OCI-LY3 (cell line): ENCODE results near the gene SENP3.

Source experiments
- H2AFZ ChIP-seq: fragments of 200-600, 300-600 bp; shearing (Covaris generic); 2 replicates; pipeline ENCODE4 v1.6.0; 2014; ENCODE audit warnings: antibody characterized with exemption, low read depth, low read length
- H3K27ac ChIP-seq: fragments of 200-600, 300-600 bp; sonication (generic); 2 replicates; pipeline ENCODE4 v1.5.1; 2014; ENCODE audit warnings: mild to moderate bottlenecking, low read length, moderate library complexity, mixed read lengths
- H3K27me3 ChIP-seq: fragments of 200-600, 300-600 bp; sonication (generic); 2 replicates; pipeline ENCODE4 v1.6.1; 2014; ENCODE audit warnings: low read depth, low read length, mixed read lengths
- H3K36me3 ChIP-seq: fragments of 200-600, 300-600 bp; sonication (generic); replicated peaks from 2 replicates; pipeline ENCODE3; 2014; ENCODE audit warnings: low read depth, low read length, mixed read lengths
- H3K4me1 ChIP-seq: fragments of 300-600, 200-600 bp; sonication (generic); 2 replicates; pipeline ENCODE4 v1.6.1; 2014; ENCODE audit warnings: low read length, mixed read lengths
- H3K4me2 ChIP-seq: fragments of 200-600, 300-600 bp; sonication (generic); 2 replicates; pipeline ENCODE4 v1.6.1; 2014; ENCODE audit warnings: low read length, mixed read lengths
- H3K4me3 ChIP-seq: fragments of 300-600, 200-600 bp; sonication (generic); 2 replicates; pipeline ENCODE4 v1.5.1; 2014; ENCODE audit warnings: antibody characterized with exemption, mild to moderate bottlenecking, low read length, moderate library complexity
- H3K79me2 ChIP-seq: fragments of 300-600, 200-600 bp; shearing (Covaris generic); 2 replicates; pipeline ENCODE4 v1.6.1; 2014; ENCODE audit warnings: mild to moderate bottlenecking, low read length, mixed read lengths
- H3K9ac ChIP-seq: fragments of 300-600, 200-600 bp; shearing (Covaris generic); 2 replicates; pipeline ENCODE4 v1.6.0; 2014; ENCODE audit warnings: mild to moderate bottlenecking, low read length, moderate library complexity
- H3K9me3 ChIP-seq: fragments of 200-600, 300-600 bp; shearing (Covaris generic); 2 replicates; pipeline ENCODE4 v1.6.1; 2014; ENCODE audit warnings: low read length, mixed read lengths; ENCODE audit not compliant: insufficient read depth
- H4K20me1 ChIP-seq: fragments of 200-600, 300-600 bp; sonication (generic); 2 replicates; pipeline ENCODE4 v1.6.1; 2016; ENCODE audit warnings: low read length, mixed read lengths; ENCODE audit not compliant: insufficient read depth
- EZH2phosphoT487 ChIP-seq: fragments of 200-600 bp; shearing (Covaris generic); IDR thresholded peaks from 2 replicates; pipeline ENCODE4 v1.6.1; 2018; ENCODE audit warnings: antibody characterized with exemption, mixed run types, low read depth
- TF ChIP-seq, protein P1 (sequence below): fragments of 200-600, 300-600 bp; sonication (generic); IDR thresholded peaks from 2 replicates; pipeline ENCODE4 v1.5.1; 2014; ENCODE audit warnings: antibody characterized with exemption, low read length, low read depth

Gene SENP3

DNA sequence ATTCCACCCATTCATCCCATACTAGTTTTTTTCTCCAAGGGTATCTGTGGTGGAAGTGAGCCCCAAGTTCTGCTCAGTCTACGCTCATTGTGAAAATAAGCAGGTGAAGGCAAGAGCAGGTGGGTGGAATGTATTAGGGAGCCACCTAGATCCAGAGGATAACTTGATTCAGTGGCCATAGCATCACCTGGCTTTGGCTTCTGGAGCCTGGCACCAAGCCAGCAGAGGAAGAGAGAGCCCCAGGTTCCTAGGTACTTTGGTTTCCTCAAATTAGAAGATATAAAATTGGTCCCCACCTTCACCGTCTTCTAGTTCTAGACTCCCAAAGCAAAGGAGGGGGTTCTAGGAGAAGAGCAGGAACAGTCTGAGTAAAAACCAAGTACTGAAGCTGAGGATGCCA, 48.9 kb downstream of the SENP3 start:
- H3K27me3 ChIP-seq: no peaks in the 10 kb centered on the region
- H3K36me3 ChIP-seq: peaks cover 6% of the 10 kb centered on the region
- no peak overlapping the region for H3K27ac ChIP-seq
- H3K79me2 ChIP-seq: peaks cover 35% of the 10 kb centered on the region
- no peak overlapping the region for H2AFZ ChIP-seq
- H3K4me2 ChIP-seq: no peak overlapping the region
- no peak overlapping the region for H3K9ac ChIP-seq
- H3K4me1 ChIP-seq: peaks cover 11% of the 10 kb centered on the region
- TF ChIP-seq EZH2phosphoT487: no peak
- TF ChIP-seq, protein P1, sequence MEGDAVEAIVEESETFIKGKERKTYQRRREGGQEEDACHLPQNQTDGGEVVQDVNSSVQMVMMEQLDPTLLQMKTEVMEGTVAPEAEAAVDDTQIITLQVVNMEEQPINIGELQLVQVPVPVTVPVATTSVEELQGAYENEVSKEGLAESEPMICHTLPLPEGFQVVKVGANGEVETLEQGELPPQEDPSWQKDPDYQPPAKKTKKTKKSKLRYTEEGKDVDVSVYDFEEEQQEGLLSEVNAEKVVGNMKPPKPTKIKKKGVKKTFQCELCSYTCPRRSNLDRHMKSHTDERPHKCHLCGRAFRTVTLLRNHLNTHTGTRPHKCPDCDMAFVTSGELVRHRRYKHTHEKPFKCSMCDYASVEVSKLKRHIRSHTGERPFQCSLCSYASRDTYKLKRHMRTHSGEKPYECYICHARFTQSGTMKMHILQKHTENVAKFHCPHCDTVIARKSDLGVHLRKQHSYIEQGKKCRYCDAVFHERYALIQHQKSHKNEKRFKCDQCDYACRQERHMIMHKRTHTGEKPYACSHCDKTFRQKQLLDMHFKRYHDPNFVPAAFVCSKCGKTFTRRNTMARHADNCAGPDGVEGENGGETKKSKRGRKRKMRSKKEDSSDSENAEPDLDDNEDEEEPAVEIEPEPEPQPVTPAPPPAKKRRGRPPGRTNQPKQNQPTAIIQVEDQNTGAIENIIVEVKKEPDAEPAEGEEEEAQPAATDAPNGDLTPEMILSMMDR: no peak
- no peaks in the 10 kb centered on the region for H3K9me3 ChIP-seq
- peaks cover 6% of the 10 kb centered on the region; the same call in 1 of the 2 replicates for H4K20me1 ChIP-seq
- H3K4me3 ChIP-seq: no peak overlapping the region

DNA sequence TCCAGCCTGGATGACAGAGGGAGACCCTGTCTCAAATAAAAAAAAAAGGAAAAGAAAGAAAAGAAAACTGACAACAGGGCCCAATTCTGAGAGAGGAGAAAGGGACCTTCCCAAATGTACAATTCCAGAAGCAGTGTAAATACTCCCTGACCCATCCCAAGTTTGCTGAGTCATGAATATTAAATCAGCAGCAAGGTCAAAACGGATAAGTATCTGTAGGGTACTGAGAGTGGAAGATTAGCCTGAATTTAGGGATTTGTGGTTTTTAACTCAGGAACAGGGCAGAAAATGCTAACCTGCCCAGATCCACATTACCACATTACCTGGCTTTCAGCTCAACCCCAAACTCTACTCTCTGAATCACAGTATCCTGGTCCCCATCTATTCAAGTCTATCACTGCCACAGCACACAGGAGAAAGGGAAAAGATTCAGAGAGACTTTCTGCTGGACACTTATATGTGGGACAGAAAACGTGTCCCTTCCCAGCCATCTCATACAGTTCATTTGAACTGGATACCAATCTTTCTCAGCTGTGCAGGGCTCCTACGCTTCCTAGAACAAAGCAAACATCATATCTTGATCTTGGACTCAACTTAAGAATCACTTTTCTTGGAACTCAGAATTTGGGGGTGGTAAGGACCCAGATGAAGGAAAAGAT, 50.0 kb downstream of the SENP3 start:
- Histone ChIP-seq H4K20me1 (peaks cover 6% of the 10 kb centered on the region; the same call in 1 of the 2 replicates), H3K4me3 (no peak overlapping the region)

DNA sequence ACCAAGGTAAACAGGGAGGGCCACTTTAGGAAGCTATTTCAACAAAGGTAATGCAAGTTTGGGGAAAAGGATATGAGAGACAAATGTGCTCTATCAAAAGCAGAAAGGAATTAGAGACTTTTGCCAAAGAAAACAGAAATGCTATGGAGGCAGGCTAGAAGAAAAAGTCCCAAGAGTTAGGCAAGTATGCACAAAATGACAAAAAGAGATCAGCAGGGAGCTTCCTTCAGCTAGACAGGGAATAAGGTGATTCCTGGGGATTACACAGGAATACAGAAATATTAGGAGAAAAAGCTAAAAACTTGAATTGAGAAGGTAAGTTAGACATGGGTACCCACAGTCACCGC, 50.5 kb downstream of the SENP3 start:
- no peak overlapping the region for H3K9ac ChIP-seq
- no peak overlapping the region for H3K4me3 ChIP-seq

More for the DNA sequence above, 50.0 kb downstream of the SENP3 start:
- Histone ChIP-seq H3K9ac (no peak overlapping the region), H3K4me1 (peaks cover 11% of the 10 kb centered on the region), H2AFZ (no peak overlapping the region), H3K27ac (no peak overlapping the region), H3K9me3 (no peaks in the 10 kb centered on the region), H3K79me2 (peaks cover 35% of the 10 kb centered on the region), H3K4me2 (no peak overlapping the region), H3K36me3 (no peaks in the 10 kb centered on the region), H3K27me3 (no peaks in the 10 kb centered on the region)
- no peak for TF ChIP-seq EZH2phosphoT487
- TF ChIP-seq, protein P1: no peak

DNA sequence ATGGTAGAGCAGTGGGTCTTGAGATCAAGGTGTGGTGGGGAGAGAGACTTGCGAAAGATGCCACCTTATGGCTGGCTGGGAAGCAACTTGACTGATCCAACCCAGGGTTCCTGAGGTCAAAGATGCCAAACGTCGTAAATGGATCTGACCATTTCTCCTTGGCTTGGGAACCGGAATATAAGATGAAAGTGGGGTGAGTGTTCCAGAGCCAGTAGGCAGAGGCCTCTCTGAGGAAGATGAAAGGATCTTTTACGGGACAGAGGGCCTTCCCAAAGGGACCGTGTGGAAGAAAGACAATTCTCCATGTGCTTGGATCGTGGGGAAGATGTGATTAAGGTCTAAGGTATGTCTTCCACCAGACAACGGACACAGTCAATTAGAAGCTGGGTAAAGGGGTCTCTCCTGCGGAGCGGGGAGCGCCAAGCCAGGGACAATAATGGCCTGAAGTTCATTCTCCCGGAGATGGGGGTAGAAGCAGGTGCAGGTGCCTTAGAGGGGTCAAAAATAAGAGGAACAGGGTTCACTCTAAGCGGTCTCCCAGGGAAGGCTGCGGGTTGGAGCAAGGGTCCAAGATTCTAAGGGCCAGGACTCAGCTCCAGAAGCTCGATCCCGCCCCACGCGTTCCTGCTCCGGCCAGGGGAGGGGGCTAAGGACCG, 52.2 kb downstream of the SENP3 start:
- no peaks in the 10 kb centered on the region for H3K36me3 ChIP-seq
- H4K20me1 ChIP-seq: peaks cover 6% of the 10 kb centered on the region; the same call in 1 of the 2 replicates
- H3K9ac ChIP-seq: peak overlapping the region; percentile 80
- peaks cover 11% of the 10 kb centered on the region for H3K4me1 ChIP-seq
- H3K27me3 ChIP-seq: no peaks in the 10 kb centered on the region
- H3K27ac ChIP-seq: peak overlapping the region; percentile 42
- H3K4me3 ChIP-seq: peak overlapping the region; percentile 92
- no peak for TF ChIP-seq EZH2phosphoT487
- TF ChIP-seq, protein P1: no peak
- no peak overlapping the region for H2AFZ ChIP-seq
- peaks cover 35% of the 10 kb centered on the region for H3K79me2 ChIP-seq
- no peaks in the 10 kb centered on the region for H3K9me3 ChIP-seq
- peak overlapping the region; percentile 97 for H3K4me2 ChIP-seq

More for the DNA sequence above, 50.5 kb downstream of the SENP3 start:
- H3K27me3 ChIP-seq: no peaks in the 10 kb centered on the region
- H3K36me3 ChIP-seq: no peaks in the 10 kb centered on the region
- TF ChIP-seq, protein P1: no peak
- no peak for TF ChIP-seq EZH2phosphoT487
- no peak overlapping the region for H2AFZ ChIP-seq
- peaks cover 6% of the 10 kb centered on the region; the same call in 1 of the 2 replicates for H4K20me1 ChIP-seq
- peaks cover 35% of the 10 kb centered on the region for H3K79me2 ChIP-seq
- no peaks in the 10 kb centered on the region for H3K9me3 ChIP-seq
- H3K4me2 ChIP-seq: no peak overlapping the region
- H3K4me1 ChIP-seq: peaks cover 11% of the 10 kb centered on the region
- no peak overlapping the region for H3K27ac ChIP-seq
